GM23338 (cell line): ENCODE measurements around the gene KIF22. TPM values are rescaled to one million over a fixed set of nuclear protein-coding genes. Genes with fewer than 3 reads are reported as not detected.
"Not testable (repeated sequence)": the region's sequence is repeated elsewhere in the genome, so short reads cannot be mapped to it uniquely, and the experiment has no call there.

Source experiments
- ATAC-seq: fragments of 200-7000 bp; cut with Tn5 transposase; 3 replicates; pipeline ENCODE4 v1.9.1; 2020
- DNase-seq: peaks from one replicate; pipeline ENCODE4 v3.0.0-alpha.2; 2015; ENCODE audit warnings: low spot score
- H2AFZ ChIP-seq: fragments of 200-600 bp; sonication (generic); 2 replicates; pipeline ENCODE4 v1.8.0; 2016; ENCODE audit warnings: antibody characterized with exemption, mild to moderate bottlenecking, moderate library complexity
- H3F3A ChIP-seq: fragments of 200-600 bp; sonication (generic); replicated peaks from 2 replicates; pipeline ENCODE4 v1.8.0; 2017; ENCODE audit warnings: antibody characterized with exemption, mixed run types, low read depth
- H3K27ac ChIP-seq: fragments of 200-600 bp; sonication (generic); 2 replicates; pipeline ENCODE4 v1.6.1; 2016; ENCODE audit warnings: low read depth
- H3K27me3 ChIP-seq: fragments of 200-600 bp; sonication (generic); 2 replicates; pipeline ENCODE4 v1.8.0; 2016; ENCODE audit warnings: mild to moderate bottlenecking, mixed run types, moderate library complexity; ENCODE audit not compliant: insufficient read depth
- H3K36me3 ChIP-seq: fragments of 200-600 bp; sonication (generic); 2 replicates; pipeline ENCODE4 v1.8.0; 2016; ENCODE audit warnings: mild to moderate bottlenecking; ENCODE audit not compliant: insufficient read depth
- H3K4me1 ChIP-seq: fragments of 200-600 bp; sonication (generic); 2 replicates; pipeline ENCODE4 v1.8.0; 2016; ENCODE audit warnings: mild to moderate bottlenecking, moderate library complexity; ENCODE audit not compliant: insufficient read depth
- H3K4me2 ChIP-seq: fragments of 200-600 bp; sonication (generic); 2 replicates; pipeline ENCODE4 v1.7.1; 2017; ENCODE audit warnings: mixed run types
- H3K4me3 ChIP-seq: fragments of 200-600 bp; sonication (generic); 2 replicates; pipeline ENCODE4 v1.6.1; 2016; ENCODE audit warnings: mixed run types
- H3K79me2 ChIP-seq: fragments of 200-600 bp; sonication (generic); replicated peaks from 2 replicates; pipeline ENCODE4 v1.8.0; 2017; ENCODE audit warnings: mild to moderate bottlenecking; ENCODE audit not compliant: insufficient read depth
- H3K9me2 ChIP-seq: fragments of 200-600 bp; sonication (generic); 2 replicates; pipeline ENCODE4 v1.8.0; 2017; ENCODE audit not compliant: insufficient read depth
- H4K20me1 ChIP-seq: fragments of 200-600 bp; sonication (generic); replicated peaks from 2 replicates; pipeline ENCODE4 v1.8.0; 2017; ENCODE audit warnings: mild to moderate bottlenecking; ENCODE audit not compliant: insufficient read depth
- H3K27ac Mint-ChIP-seq: 2 replicates; pipeline ENCODE4 v1.8.0; 2020; ENCODE audit warnings: inconsistent platforms, mild to moderate bottlenecking, moderate library complexity, mixed read lengths
- H3K27me3 Mint-ChIP-seq: 3 replicates; pipeline ENCODE4 v1.8.0; 2022; ENCODE audit warnings: low read depth, mild to moderate bottlenecking, moderate library complexity, mixed read lengths, inconsistent platforms; ENCODE audit not compliant: insufficient read depth, poor library complexity
- H3K36me3 Mint-ChIP-seq: 3 replicates; pipeline ENCODE4 v1.8.0; 2021; ENCODE audit warnings: low read depth, mild to moderate bottlenecking, inconsistent platforms, moderate library complexity, mixed read lengths
- H3K4me1 Mint-ChIP-seq: 3 replicates; pipeline ENCODE4 v1.8.0; 2020; ENCODE audit warnings: mild to moderate bottlenecking, inconsistent platforms, mixed read lengths
- H3K4me3 Mint-ChIP-seq: 3 replicates; pipeline ENCODE4 v1.8.0; 2021; ENCODE audit warnings: moderate library complexity, mild to moderate bottlenecking, inconsistent platforms, mixed read lengths
- H3K9me3 Mint-ChIP-seq: 3 replicates; pipeline ENCODE4 v1.8.0; 2020; ENCODE audit warnings: moderate library complexity, mild to moderate bottlenecking, inconsistent platforms, mixed read lengths
- CREB1 ChIP-seq: fragments of 250-450 bp; sonication (Bioruptor Pico); IDR thresholded peaks from 2 replicates; pipeline ENCODE4 v1.5.0; 2020; ENCODE audit warnings: low read depth, mild to moderate bottlenecking, moderate library complexity
- POLR2AphosphoS5 ChIP-seq: IDR thresholded peaks from 2 replicates; pipeline ENCODE4 v1.6.1; 2016; ENCODE audit warnings: antibody characterized with exemption, low read depth
- ZNF331 ChIP-seq: fragments of 250-450 bp; sonication (Bioruptor Pico); IDR thresholded peaks from 2 replicates; pipeline ENCODE4 v1.5.0; 2020; ENCODE audit warnings: low read depth, mild to moderate bottlenecking, moderate library complexity
- polyA plus RNA-seq: library from polyadenylated mRNA; unstranded; fragments of >200 nt; fragmentation: Nextera tagmentation; extraction: Ambion mirVana; gene quantifications from 2 replicates; pipeline ENCODE4 v1.2.1, GENCODE V29; 2016
- total RNA-seq: library from RNA; depleted of rRNA; stranded (reverse); fragments of >200 nt; shearing (Covaris generic); gene quantifications from 2 replicates; pipeline ENCODE4 v1.2.3, GENCODE V29; 2014
- TF ChIP-seq, protein P1 (sequence below), 2 experiments: fragments of 200-600 bp in 1 of 2; sonication (generic) in 1 of 2; conservative IDR thresholded peaks; 2 replicates each; pipeline versions ENCODE4 v1.5.1 to v1.6.1; 2016 to 2017; ENCODE audit warnings: antibody characterized with exemption in 2 of 2, low read depth in 2 of 2, mild to moderate bottlenecking in 2 of 2, moderate library complexity in 1 of 2
- TF ChIP-seq, protein P2 (sequence below): fragments of 250-450 bp; sonication (Bioruptor Pico); IDR thresholded peaks from 2 replicates; pipeline ENCODE4 v1.5.0; 2020; ENCODE audit warnings: mild to moderate bottlenecking, moderate library complexity
- TF ChIP-seq, protein P3 (sequence below): IDR thresholded peaks from 2 replicates; pipeline ENCODE4 v1.6.1; 2016; ENCODE audit warnings: antibody characterized with exemption

KIF22 gene
- total and polyA plus RNA-seq, 2 experiments from 2014 or later = 110 to 192 TPM

DNA sequence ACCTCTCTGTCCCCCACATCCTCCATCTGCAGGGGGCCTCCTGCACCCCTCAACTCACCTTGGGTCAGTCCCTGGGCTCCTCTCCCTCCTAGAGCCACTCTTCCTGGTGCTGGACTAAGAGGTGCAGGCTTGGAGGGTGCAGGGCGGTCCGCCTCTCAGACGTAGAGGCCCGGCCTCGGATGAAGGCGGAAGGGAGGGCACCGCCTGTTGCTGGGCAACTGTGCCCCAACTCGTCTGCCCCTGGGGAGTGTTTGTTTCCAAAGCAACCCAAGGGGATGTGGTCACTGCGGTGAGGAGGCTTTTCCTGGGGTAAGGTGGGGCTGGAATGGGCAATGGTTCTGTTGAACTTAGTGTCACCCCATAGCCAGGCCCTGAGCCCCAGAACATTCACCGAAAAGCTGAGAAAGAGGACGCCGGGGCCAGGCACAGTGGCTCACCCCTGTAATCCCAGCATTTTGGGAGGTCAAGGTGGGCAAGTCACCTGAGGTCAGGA, 44.7 kb upstream of the KIF22 start, which contains the start of gene C16orf54:
Gene C16orf54, minus strand, starts transcription at position 138 of the 493 bp plus-strand sequence. CDS start 1,039 bp downstream, outside the sequence.
- H3K4me3 ChIP-seq = no peak within 1 kb of the TSS
- no peaks in the 10 kb centered on the region for H3K36me3 ChIP-seq
- no peaks in the 10 kb centered on the region for H3K9me2 ChIP-seq
- Mint-ChIP-seq H3K27me3 (peaks cover 46% of the 10 kb centered on the region), H3K9me3 (peaks cover 40% of the 10 kb centered on the region), H3K4me1 (peaks cover 3% of the 10 kb centered on the region), H3K36me3 (peaks cover 35% of the 10 kb centered on the region), H3K27ac (no peak within 1 kb of the TSS), H3K4me3 (no peak within 1 kb of the TSS)
- ATAC-seq = peak; percentile 15
- H3K27ac ChIP-seq = no peak within 1 kb of the TSS
- no peaks in the 10 kb centered on the region for H3K79me2 ChIP-seq
- no peak within 1 kb of the TSS for H2AFZ ChIP-seq
- H3K27me3 ChIP-seq = no peaks in the 10 kb centered on the region
- peak; percentile 50 for DNase-seq
- H4K20me1 ChIP-seq = peaks cover 15% of the 10 kb centered on the region
- no peak within 1 kb of the TSS for H3K4me2 ChIP-seq
- peaks cover 40% of the 10 kb centered on the region for H3F3A ChIP-seq
- TF ChIP-seq, protein P1, sequence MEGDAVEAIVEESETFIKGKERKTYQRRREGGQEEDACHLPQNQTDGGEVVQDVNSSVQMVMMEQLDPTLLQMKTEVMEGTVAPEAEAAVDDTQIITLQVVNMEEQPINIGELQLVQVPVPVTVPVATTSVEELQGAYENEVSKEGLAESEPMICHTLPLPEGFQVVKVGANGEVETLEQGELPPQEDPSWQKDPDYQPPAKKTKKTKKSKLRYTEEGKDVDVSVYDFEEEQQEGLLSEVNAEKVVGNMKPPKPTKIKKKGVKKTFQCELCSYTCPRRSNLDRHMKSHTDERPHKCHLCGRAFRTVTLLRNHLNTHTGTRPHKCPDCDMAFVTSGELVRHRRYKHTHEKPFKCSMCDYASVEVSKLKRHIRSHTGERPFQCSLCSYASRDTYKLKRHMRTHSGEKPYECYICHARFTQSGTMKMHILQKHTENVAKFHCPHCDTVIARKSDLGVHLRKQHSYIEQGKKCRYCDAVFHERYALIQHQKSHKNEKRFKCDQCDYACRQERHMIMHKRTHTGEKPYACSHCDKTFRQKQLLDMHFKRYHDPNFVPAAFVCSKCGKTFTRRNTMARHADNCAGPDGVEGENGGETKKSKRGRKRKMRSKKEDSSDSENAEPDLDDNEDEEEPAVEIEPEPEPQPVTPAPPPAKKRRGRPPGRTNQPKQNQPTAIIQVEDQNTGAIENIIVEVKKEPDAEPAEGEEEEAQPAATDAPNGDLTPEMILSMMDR (conservative IDR thresholded peaks at IDR 0.05; ENCODE audit: low read depth in 2 of 2) = no peak
- peak; percentile 45 for TF ChIP-seq POLR2AphosphoS5
- TF ChIP-seq, protein P2, sequence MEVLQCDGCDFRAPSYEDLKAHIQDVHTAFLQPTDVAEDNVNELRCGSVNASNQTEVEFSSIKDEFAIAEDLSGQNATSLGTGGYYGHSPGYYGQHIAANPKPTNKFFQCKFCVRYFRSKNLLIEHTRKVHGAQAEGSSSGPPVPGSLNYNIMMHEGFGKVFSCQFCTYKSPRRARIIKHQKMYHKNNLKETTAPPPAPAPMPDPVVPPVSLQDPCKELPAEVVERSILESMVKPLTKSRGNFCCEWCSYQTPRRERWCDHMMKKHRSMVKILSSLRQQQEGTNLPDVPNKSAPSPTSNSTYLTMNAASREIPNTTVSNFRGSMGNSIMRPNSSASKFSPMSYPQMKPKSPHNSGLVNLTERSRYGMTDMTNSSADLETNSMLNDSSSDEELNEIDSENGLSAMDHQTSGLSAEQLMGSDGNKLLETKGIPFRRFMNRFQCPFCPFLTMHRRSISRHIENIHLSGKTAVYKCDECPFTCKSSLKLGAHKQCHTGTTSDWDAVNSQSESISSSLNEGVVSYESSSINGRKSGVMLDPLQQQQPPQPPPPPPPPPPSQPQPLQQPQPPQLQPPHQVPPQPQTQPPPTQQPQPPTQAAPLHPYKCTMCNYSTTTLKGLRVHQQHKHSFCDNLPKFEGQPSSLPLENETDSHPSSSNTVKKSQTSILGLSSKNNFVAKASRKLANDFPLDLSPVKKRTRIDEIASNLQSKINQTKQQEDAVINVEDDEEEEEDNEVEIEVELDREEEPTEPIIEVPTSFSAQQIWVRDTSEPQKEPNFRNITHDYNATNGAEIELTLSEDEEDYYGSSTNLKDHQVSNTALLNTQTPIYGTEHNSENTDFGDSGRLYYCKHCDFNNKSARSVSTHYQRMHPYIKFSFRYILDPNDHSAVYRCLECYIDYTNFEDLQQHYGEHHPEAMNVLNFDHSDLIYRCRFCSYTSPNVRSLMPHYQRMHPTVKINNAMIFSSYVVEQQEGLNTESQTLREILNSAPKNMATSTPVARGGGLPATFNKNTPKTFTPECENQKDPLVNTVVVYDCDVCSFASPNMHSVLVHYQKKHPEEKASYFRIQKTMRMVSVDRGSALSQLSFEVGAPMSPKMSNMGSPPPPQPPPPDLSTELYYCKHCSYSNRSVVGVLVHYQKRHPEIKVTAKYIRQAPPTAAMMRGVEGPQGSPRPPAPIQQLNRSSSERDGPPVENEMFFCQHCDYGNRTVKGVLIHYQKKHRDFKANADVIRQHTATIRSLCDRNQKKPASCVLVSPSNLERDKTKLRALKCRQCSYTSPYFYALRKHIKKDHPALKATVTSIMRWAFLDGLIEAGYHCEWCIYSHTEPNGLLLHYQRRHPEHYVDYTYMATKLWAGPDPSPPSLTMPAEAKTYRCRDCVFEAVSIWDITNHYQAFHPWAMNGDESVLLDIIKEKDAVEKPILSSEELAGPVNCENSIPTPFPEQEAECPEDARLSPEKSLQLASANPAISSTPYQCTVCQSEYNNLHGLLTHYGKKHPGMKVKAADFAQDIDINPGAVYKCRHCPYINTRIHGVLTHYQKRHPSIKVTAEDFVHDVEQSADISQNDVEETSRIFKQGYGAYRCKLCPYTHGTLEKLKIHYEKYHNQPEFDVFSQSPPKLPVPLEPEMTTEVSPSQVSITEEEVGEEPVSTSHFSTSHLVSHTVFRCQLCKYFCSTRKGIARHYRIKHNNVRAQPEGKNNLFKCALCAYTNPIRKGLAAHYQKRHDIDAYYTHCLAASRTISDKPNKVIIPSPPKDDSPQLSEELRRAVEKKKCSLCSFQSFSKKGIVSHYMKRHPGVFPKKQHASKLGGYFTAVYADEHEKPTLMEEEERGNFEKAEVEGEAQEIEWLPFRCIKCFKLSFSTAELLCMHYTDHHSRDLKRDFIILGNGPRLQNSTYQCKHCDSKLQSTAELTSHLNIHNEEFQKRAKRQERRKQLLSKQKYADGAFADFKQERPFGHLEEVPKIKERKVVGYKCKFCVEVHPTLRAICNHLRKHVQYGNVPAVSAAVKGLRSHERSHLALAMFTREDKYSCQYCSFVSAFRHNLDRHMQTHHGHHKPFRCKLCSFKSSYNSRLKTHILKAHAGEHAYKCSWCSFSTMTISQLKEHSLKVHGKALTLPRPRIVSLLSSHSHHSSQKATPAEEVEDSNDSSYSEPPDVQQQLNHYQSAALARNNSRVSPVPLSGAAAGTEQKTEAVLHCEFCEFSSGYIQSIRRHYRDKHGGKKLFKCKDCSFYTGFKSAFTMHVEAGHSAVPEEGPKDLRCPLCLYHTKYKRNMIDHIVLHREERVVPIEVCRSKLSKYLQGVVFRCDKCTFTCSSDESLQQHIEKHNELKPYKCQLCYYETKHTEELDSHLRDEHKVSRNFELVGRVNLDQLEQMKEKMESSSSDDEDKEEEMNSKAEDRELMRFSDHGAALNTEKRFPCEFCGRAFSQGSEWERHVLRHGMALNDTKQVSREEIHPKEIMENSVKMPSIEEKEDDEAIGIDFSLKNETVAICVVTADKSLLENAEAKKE = no peak
- TF ChIP-seq ZNF331 (CRISPR knock-in tag) = no peak
- TF ChIP-seq, protein P3, sequence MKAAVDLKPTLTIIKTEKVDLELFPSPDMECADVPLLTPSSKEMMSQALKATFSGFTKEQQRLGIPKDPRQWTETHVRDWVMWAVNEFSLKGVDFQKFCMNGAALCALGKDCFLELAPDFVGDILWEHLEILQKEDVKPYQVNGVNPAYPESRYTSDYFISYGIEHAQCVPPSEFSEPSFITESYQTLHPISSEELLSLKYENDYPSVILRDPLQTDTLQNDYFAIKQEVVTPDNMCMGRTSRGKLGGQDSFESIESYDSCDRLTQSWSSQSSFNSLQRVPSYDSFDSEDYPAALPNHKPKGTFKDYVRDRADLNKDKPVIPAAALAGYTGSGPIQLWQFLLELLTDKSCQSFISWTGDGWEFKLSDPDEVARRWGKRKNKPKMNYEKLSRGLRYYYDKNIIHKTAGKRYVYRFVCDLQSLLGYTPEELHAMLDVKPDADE = no peak
- no peak for TF ChIP-seq CREB1 (CRISPR knock-in tag)
- H3K4me1 ChIP-seq = peaks cover 3% of the 10 kb centered on the region; the same call in 1 of the 2 replicates

DNA sequence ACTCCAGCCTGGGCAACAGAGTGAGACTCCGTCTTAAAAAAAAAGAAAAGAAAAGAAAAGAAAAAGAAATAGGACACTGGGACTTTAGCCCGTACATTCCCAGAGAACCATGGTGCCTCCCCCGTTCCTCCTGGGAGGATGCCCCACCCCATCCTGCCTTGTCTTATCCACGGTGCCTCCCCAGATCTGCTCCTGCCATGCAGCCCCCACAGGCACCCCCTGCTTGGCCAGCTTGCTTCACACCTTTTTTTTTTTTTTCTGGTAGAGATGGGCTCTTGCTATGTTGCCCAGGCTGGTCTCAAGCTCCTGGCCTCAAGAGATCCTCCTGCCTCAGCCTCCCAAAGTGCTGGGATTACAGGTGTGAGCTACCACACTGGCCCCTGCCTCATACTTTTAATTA, 44.0 kb upstream of the KIF22 start:
- DNase-seq, H3K4me2 ChIP-seq, H3K27ac Mint-ChIP-seq, H3K36me3 ChIP-seq, H3K79me2 ChIP-seq, ATAC-seq, H3K9me2 ChIP-seq, H3K4me1 Mint-ChIP-seq, H3K4me1 ChIP-seq, H3K4me3 Mint-ChIP-seq, H3K4me3 ChIP-seq, H2AFZ ChIP-seq, H3K27me3 ChIP-seq, H3K27ac ChIP-seq: not testable (repeated sequence)
- H3K36me3 Mint-ChIP-seq = peaks cover 28% of the 10 kb centered on the region
- peaks cover 46% of the 10 kb centered on the region for H3K27me3 Mint-ChIP-seq
- Histone ChIP-seq H4K20me1 (peaks cover 15% of the 10 kb centered on the region), H3F3A (peaks cover 34% of the 10 kb centered on the region)
- H3K9me3 Mint-ChIP-seq = peaks cover 40% of the 10 kb centered on the region
